WTC11 (cell line): ENCODE results near the gene SORCS2.

Experiments used
- ATF1 ChIP-seq: sonication (generic); formaldehyde crosslinking; IDR thresholded peaks from 2 replicates; pipeline ENCODE4 v1.8.1; 2023; ENCODE audit warnings: mild to moderate bottlenecking, moderate library complexity, missing genetic modification reagents
- CTCF ChIP-seq: fragments of 200-600 bp; IDR thresholded peaks from 2 replicates; pipeline ENCODE4 v1.8.0; 2022; ENCODE audit warnings: antibody characterized with exemption
- FOXJ3 ChIP-seq: sonication (generic); formaldehyde crosslinking; IDR thresholded peaks from 2 replicates; pipeline ENCODE4 v1.9.0; 2021; ENCODE audit warnings: missing genetic modification reagents, mild to moderate bottlenecking, borderline replicate concordance
- FOXK1 ChIP-seq: sonication (generic); formaldehyde crosslinking; IDR thresholded peaks from 2 replicates; pipeline ENCODE4 v1.8.0; 2022; ENCODE audit warnings: mild to moderate bottlenecking, moderate library complexity, missing genetic modification reagents
- HMGA2 ChIP-seq: fragments of 250-450 bp; sonication (Bioruptor Pico); IDR thresholded peaks from 2 replicates; pipeline ENCODE4 v1.4.0; 2021; ENCODE audit warnings: mild to moderate bottlenecking, moderate library complexity
- IRF1 ChIP-seq: sonication (generic); formaldehyde crosslinking; IDR thresholded peaks from 2 replicates; pipeline ENCODE4 v1.8.0; 2023; ENCODE audit warnings: missing genetic modification reagents
- NR2C2 ChIP-seq: sonication (generic); formaldehyde crosslinking; IDR thresholded peaks from 2 replicates; pipeline ENCODE4 v1.8.0; 2022; ENCODE audit warnings: mild to moderate bottlenecking, missing genetic modification reagents
- ZNF512 ChIP-seq: sonication (generic); formaldehyde crosslinking; IDR thresholded peaks from 2 replicates; pipeline ENCODE4 v1.8.1; 2022; ENCODE audit warnings: missing genetic modification reagents, borderline replicate concordance
- TF ChIP-seq, protein P1 (sequence below): fragments of 250-450 bp; sonication (Bioruptor Pico); IDR thresholded peaks from 2 replicates; pipeline ENCODE4 v1.9.0; 2021; ENCODE audit warnings: mild to moderate bottlenecking, borderline replicate concordance
- TF ChIP-seq, protein P2 (sequence below): sonication (generic); formaldehyde crosslinking; IDR thresholded peaks from 2 replicates; pipeline ENCODE4 v1.8.0; 2022; ENCODE audit warnings: mild to moderate bottlenecking, missing genetic modification reagents
- TF ChIP-seq, protein P3 (sequence below): sonication (generic); formaldehyde crosslinking; IDR thresholded peaks from 2 replicates; pipeline ENCODE4 v1.8.0; 2022; ENCODE audit warnings: mild to moderate bottlenecking, missing genetic modification reagents

GRCh38 chr4:7556558-7556957, 364.2 kb downstream of the SORCS2 start:
- TF ChIP-seq CTCF (no peak), NR2C2 (no peak), ATF1 (CRISPR knock-in tag) (no peak), IRF1 (CRISPR knock-in tag) (no peak), FOXK1 (no peak), FOXJ3 (CRISPR knock-in tag) (no peak), ZNF512 (CRISPR knock-in tag) (no peak), HMGA2 (no peak)
- TF ChIP-seq, protein P1, sequence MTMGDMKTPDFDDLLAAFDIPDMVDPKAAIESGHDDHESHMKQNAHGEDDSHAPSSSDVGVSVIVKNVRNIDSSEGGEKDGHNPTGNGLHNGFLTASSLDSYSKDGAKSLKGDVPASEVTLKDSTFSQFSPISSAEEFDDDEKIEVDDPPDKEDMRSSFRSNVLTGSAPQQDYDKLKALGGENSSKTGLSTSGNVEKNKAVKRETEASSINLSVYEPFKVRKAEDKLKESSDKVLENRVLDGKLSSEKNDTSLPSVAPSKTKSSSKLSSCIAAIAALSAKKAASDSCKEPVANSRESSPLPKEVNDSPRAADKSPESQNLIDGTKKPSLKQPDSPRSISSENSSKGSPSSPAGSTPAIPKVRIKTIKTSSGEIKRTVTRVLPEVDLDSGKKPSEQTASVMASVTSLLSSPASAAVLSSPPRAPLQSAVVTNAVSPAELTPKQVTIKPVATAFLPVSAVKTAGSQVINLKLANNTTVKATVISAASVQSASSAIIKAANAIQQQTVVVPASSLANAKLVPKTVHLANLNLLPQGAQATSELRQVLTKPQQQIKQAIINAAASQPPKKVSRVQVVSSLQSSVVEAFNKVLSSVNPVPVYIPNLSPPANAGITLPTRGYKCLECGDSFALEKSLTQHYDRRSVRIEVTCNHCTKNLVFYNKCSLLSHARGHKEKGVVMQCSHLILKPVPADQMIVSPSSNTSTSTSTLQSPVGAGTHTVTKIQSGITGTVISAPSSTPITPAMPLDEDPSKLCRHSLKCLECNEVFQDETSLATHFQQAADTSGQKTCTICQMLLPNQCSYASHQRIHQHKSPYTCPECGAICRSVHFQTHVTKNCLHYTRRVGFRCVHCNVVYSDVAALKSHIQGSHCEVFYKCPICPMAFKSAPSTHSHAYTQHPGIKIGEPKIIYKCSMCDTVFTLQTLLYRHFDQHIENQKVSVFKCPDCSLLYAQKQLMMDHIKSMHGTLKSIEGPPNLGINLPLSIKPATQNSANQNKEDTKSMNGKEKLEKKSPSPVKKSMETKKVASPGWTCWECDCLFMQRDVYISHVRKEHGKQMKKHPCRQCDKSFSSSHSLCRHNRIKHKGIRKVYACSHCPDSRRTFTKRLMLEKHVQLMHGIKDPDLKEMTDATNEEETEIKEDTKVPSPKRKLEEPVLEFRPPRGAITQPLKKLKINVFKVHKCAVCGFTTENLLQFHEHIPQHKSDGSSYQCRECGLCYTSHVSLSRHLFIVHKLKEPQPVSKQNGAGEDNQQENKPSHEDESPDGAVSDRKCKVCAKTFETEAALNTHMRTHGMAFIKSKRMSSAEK (CRISPR knock-in tag) = no peak
- TF ChIP-seq, protein P2, sequence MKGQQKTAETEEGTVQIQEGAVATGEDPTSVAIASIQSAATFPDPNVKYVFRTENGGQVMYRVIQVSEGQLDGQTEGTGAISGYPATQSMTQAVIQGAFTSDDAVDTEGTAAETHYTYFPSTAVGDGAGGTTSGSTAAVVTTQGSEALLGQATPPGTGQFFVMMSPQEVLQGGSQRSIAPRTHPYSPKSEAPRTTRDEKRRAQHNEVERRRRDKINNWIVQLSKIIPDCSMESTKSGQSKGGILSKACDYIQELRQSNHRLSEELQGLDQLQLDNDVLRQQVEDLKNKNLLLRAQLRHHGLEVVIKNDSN (CRISPR knock-in tag) = no peak
- TF ChIP-seq, protein P3, sequence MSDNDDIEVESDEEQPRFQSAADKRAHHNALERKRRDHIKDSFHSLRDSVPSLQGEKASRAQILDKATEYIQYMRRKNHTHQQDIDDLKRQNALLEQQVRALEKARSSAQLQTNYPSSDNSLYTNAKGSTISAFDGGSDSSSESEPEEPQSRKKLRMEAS (CRISPR knock-in tag) = no peak
